ENCODE measurements around the gene TNNT3.

The TNNT3 gene

DNA sequence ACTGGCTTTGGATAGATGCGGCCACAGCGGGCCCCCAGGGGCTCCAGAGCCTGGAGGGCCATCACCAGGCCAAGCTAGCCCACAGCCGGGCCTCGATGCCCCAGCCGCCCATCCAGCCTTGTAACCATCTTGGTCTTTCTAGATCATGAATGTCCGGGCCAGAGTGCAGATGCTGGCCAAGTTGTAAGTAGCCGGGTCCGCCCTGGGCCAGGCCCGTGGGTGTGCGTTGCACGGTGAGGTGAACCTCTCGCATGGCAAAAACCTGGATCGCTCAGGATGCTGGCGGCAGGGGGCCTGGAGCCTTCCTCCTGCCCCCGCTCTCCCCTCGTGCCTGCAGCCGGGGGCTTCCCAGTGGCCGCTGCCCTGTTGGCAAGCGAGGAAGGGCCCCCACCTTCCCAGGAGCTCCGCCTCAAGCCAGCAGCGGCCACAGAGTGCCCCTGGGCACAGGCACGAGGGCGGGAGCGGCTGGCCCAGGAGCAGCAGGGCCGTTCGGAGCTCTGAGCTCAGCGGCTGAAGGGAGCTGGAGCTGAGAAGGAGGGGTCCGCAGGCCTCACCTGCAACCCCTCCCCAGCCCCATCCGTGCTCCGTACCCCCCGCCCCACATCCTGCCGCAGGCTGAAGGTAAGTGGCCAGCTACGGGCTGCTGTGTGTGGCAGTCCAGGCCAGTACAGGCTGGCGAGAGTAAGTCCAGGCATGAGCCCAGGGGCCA is 16.7 kb downstream of the TNNT3 start:
- DNase-seq = no peak

DNA sequence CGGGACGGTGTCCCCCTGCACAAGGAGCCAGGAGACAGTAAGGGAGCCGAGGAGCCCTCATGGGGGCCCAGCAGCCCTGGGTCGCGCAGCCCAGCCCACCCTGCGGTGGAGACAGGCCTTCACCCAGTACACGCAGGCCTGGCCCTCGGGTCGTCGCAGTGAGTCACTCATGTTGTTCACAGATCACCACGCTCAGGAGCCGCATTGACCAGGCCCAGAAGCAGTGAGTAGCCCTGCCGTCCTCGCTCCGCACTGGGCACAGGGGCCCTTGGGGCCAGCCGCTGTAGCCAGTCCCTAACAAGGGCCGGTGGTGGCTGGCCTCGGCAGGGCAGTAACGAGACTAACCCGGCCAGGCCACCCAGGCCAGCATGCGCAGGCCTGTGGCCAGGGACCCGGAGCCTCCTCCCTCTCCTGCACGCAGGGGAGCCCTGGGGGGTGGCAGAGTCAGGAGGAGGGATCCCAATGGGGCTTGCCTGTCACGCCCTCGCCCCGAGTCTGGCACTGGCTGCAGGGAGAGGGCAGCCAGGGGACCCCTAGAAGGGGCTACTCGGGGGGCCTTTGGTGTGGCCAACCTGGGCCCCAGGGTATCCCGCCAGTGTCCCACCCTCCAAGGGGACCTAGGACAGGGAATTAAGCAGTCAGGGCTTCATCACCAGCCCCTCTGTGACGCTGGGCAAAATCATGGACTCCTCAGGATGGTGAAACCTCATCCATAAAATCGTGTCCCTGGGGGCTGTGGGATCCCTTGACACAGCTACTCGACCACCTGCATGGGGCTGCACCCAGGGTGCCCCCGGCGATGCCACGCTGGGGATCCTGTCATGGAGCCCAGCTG is 17.5 kb downstream of the TNNT3 start:
- peak; percentile 1 for DNase-seq

DNA sequence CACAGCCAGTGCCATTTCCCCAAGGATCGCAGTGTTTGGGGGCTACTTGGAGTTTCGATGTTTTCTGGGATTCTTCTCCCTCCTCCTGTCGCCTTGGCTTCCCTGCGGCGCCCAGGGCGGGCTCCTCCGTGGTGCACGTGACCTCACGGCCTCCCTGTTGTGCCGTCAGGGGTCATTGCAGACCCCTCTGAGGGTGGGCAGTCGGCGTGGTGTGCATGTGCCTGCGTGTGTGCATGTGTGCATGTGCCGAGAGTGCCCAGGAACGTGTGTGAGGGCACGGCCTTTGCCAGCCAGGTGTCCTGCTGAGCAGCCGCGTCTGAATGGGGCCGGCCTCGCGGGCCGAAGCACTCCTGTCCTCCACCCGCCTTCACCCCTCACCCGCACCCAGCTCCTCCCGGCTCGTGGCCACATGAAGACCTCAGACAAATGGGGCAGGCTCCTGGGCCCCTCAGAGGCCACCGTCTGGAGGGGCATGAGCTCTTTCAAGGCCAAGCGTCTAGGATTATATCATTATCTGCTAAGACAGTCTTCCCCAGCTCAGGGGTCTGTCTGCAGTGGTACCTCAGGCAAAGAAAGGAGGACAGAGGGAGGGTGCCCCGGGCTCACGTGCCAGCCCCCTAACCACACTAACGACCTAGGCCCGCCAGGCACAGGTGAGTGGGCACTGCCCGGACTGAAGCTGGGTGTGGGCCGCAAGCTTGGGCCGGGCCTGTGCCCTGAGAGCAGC is 18.3 kb downstream of the TNNT3 start:
- DNase-seq = peak; percentile 1

- DNase-seq = peak; percentile 1
These were observed 19.0 kb downstream of the TNNT3 start for GRCh38 chr11:1938343-1939005.

DNA sequence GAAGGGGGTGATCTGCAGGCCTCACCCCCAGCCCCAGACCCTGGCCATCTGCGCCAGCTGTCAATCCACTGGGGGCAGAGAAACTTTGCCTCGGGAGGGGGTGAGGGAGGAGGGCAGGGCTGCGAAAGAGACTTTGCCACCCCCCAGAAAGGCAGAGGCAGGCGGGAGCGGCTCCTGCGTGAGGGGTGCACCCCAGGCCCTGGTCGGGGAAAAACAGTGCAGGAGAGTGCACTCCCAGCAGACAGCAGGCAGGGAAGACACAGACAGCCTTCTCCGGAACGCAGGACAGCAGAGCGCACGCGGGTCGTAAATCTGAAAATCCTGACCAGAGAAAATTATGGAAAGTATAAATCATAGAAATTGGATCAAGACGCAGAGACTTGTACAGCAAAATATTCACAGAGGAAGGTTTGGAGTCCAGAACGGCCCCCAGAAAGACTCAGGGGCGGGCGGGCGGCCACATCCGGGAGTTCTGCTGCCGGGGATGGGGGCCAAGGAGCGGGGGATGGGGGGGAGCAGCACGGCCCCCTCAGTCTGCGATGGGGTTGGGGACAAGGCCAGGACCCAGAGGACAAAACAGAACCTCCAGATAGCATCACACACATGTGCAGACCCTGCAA is 19.6 kb downstream of the TNNT3 start:
- peak; percentile 0 for DNase-seq

GRCh38 chr11:1939788-1940187 is 20.3 kb downstream of the TNNT3 start:
- peak; percentile 0 for DNase-seq

GRCh38 chr11:1942558-1943260 is 23.2 kb downstream of the TNNT3 start:
- no peak for DNase-seq

GRCh38 chr11:1943576-1943975 is 24.1 kb downstream of the TNNT3 start:
- DNase-seq = no peak

- no peak for DNase-seq
These were observed 24.5 kb downstream of the TNNT3 start for GRCh38 chr11:1943977-1944376.

DNA sequence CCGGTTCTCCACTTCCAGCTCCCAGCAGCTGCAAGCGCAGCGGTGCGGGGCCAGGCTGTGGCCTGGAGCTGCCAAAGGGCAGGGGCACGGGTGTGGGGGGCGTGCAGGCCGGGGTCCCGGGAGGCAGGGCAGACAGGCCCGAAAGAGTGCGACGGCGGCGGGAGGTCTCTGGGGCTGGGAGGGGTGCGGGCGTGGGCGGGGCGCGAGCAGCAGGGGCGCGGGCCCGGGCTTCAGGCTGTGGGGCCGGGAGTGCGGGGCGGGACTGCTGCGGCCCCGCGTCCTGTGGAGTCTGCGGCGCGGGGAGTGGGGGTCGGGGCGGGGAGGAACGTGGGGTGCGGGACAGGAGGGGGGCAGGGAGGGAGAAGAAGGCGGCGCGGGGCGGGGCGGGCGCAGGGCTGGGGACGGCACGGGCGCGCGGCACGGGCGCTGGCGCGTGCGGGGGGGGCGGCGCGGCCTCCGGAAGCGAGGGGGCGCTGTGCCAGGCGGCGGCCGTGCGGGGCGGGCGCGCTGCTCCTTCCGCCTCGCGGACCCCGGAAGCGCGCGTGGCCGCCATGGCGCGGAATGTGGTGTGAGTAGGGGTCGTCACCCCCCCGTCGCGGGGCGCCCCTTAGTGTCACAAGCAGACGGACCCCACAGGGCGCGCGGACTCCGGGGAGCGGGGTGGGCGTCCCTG is 27.4 kb downstream of the TNNT3 start, which contains the start of gene MRPL23:
Gene MRPL23 (plus strand): TSS at position 521 of the 673 bp plus-strand sequence. CDS start 31 bp downstream, at position 552.
- DNase-seq = peak; percentile 38

DNA sequence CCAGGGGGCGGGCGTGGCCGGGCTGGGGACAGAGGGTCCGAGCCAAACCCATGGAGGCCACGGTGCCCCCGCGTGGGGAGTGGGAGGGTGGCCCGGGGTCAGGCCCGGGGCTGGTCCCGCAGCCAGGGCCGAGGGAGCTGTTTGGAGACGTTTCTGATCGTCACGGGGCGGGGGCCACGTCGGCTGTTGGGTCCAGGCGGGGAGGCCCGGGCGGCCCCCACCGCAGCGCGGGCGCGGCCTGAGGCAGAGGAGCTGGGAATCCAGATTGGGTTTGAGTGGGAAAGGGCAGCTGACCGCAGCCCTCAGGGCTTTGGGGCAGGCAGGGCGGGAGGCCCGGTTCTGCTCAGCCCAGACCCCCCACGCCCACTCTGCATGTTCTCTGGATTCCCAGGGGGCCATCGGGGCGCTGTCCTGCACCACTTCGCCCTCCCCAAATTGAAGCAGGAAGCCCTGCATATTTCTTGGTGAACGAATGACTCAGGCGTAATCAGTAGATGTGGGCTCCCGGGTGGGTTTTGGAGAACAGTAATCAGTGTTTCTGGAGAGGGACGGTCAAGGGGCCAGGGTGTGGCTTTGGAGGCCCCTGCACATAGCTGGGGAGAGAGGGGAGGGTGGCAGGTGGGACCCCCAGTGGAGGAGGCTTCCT is 28.2 kb downstream of the TNNT3 start:
- DNase-seq = no peak

GRCh38 chr11:1948389-1948788 is 28.9 kb downstream of the TNNT3 start:
- no peak for DNase-seq

GRCh38 chr11:1949302-1949701 is 29.8 kb downstream of the TNNT3 start:
- no peak for DNase-seq

DNA sequence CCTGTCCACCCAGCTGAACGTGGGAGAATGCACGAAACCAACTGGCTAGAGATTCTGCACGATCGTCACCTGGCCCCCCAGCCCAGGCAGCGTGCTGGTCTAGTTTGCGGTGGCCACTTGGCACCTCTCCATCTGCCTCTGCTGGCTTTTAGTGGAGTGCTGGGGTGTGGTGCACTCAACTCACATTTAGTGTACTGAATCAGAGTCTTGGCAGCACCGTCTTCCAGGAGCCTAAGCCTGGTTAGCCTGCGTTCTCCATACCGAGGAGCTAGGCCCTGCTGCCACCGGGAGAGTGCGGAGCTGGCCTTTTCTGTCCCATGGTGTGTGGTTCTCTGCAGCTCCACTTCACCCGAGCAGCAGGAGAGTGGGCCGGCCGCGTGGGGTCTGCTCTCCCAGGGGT is 30.4 kb downstream of the TNNT3 start:
- no peak for DNase-seq

DNA sequence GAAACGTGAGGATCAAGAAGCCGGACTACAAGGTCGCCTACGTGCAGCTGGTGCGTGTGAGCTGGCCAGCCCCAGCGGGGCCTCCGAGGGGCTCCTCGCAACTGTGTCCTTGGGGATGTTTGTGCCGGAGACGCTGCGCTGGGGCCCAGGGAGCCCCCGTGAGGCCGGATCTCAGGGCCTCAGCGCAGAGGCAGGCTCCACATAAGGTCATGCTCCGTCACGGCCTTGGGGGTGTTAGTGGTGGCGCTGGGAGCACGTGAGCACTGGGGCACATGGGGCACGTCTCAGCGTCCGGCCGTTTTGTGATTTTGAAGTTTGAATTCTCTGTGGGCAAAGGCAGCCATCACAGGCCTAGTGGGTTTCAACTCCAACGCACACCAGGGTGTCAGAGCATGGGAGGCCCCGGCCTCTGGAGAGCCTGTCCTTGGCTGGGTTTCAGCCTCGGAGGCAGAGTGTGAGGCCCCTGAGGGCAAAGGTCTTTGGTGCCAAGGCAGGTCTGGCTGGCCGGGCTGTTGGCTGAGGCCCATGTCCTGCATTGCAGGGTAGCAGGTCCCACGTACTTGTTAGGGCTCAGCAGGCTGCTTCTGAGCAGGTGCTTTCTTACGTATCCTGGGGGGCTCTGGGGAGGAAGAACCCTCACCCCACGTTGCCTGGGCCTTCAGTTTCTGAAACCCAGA is 33.4 kb downstream of the TNNT3 start:
- DNase-seq = no peak

DNA sequence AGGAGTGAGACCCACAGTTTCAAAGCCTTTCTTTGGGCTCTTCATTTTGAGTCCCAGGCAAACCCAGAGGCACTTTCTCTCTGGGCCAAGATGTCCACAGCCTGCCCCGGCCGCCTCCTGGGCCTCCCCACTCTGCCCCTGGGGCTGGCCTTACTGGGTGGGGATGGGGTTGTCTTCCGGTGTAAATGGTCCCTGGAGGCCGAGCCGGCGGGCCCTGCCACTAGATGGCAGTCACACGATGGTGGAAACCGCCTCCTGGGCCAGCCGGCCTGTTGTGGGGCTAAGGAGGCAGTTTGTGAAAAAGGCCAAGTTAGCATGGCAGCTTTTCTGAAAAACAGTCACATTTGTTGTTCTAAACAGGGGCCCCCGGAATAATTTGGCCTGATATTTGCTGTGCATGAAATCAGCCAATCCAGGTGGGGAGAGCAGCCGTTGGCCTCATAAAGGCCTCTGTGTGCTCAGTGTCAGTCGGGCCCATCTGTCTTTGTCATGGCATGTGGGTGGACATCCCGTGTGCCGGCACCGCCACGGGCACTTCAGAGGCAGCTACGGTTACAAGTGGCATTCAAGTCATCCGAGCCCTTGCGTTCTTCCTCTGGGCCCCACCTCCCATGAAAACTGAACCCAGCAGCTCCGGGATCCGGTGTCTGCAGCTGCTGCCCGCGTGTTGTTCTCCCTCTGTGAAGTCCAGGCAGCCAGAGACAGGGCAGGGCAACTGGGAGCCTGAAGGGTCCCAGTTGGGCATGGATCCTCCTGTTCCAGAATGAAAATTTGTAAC is 34.2 kb downstream of the TNNT3 start:
- no peak for DNase-seq

- DNase-seq = no peak
These were observed 38.9 kb downstream of the TNNT3 start for GRCh38 chr11:1958367-1958766.

DNA sequence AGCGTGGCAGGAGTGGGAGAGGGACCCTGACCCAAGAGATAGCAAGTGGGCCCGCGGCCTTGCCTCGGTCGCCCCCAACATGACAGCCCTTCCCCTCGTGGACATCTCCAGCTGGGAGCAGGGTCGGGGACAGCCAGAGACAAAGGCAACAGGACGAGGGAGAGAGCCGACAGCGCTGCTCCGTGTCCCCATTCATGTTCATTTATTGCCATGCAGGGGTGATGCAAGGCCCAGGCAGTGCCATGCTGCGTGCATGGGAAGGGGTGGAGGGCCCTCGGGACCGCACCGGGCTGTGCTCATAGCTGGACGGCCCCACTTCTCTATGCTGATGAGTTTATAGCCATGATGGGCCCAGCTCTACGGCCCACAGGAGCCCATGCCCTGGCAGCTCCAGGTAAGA is 40.3 kb downstream of the TNNT3 start:
- DNase-seq = no peak

GRCh38 chr11:1963864-1964263 is 44.4 kb downstream of the TNNT3 start:
- DNase-seq = no peak

All from stimulated activated CD4-positive, alpha-beta T cell treated with anti-CD3 and anti-CD28 coated beads, Interleukin-1b, Interleukin-23, amount 100 ng/mL, for 48 hours (primary cell).